ENCODE measurements around the gene RIMS4.

RIMS4 gene

DNA sequence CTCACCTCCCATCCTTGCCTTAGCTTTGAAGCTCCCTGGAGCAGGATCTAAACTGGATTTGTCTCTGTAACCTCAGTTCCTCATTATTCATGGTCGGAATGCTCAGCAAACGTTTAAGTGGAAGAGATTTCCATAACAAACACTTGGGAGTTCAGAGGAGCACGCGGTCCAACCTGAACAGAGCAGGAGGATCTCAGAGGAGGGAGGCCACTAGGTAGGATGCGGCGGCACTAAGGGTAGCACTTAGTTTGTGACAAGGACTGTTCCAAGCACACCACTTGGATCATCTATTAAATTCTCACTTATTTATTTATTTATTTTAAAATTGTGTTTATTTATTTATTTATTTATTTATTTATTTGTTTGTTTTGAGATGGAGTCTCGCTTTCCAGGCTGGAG lies 108.5 kb downstream of the RIMS4 start:
- ChIA-PET POLR2A (ENCODE audit: low non-redundant PET) (no interaction called here), CTCF (interaction anchor here (1.1 to 1.5 kb wide), 3 partner anchors 11 to 31 kb away, joined by 3 to 5 read pairs (median 3); no protein-coding TSS in a partner anchor)
- TF ChIP-seq CTCF (conservative IDR thresholded peaks at IDR 0.05; ENCODE audit: low read depth), result no peak
- H3K27ac ChIP-seq, result no peak overlapping the region
- DNase-seq (ENCODE audit: low spot score), result no peak

All from RWPE1 (cell line).